Vagina (tissue), 2 donors: ENCODE measurements around the gene ACVRL1. TPM values are rescaled to one million over a fixed set of nuclear protein-coding genes. Genes with fewer than 3 reads are reported as not detected.

Source experiments
- DNase-seq, 2 donors: peaks; one replicate each; pipeline ENCODE4 v3.0.0-alpha.2; 2017; ENCODE audit errors: extremely low spot score in 2 of 2
- H3K27ac ChIP-seq: fragments of 200-600 bp; sonication (generic); one replicate; pipeline ENCODE4 v1.5.1; 2019
- H3K27me3 ChIP-seq: fragments of 200-600 bp; sonication (generic); one replicate; pipeline ENCODE4 v1.5.1; 2019
- H3K36me3 ChIP-seq, 2 donors: fragments of 200-600 bp; sonication (generic); one replicate each; pipeline ENCODE4 v1.5.1; 2017 to 2019
- H3K4me1 ChIP-seq: fragments of 200-600 bp; sonication (generic); one replicate; pipeline ENCODE4 v1.5.1; 2019
- H3K4me3 ChIP-seq, 2 donors: fragments of 200-600 bp; sonication (generic); 1 replicate in 1 of 2; 2 replicates in 1 of 2; pipeline ENCODE4 v1.5.1; 2016 to 2019
- H3K9me3 ChIP-seq: fragments of 200-600 bp; sonication (generic); one replicate; pipeline ENCODE4 v1.5.1; 2019
- POLR2A ChIP-seq, 2 donors: fragments of 450-650 bp; IDR thresholded peaks; one replicate each; pipeline ENCODE4 v1.6.1; 2017; ENCODE audit warnings: antibody characterized with exemption in 2 of 2, mild to moderate bottlenecking in 2 of 2, moderate library complexity in 2 of 2
- POLR2AphosphoS5 ChIP-seq, 2 donors: sonication (generic); formaldehyde crosslinking; IDR thresholded peaks; one replicate each; pipeline ENCODE4 v1.9.0; 2017; ENCODE audit warnings: antibody characterized with exemption in 2 of 2, mild to moderate bottlenecking in 2 of 2, low read depth in 1 of 2; ENCODE audit not compliant: insufficient read depth in 1 of 2
- intact Hi-C: fragments of 100-400 bp; cut with DNase I; formaldehyde crosslinking; loops from one replicate; pipeline ENCODE4 v1.15.1; 2023
- total RNA-seq: library from RNA; depleted of rRNA; stranded (reverse); fragments of >200 nt; gene quantifications from one replicate; pipeline ENCODE4 v1.2.3, GENCODE V29; 2016
- TF ChIP-seq, protein P1 (sequence below), 3 experiments: fragments of 450-650 bp in 2 of 3; fragments of 200-600 bp in 1 of 3; sonication (generic) in 1 of 3; IDR thresholded peaks; one replicate each; pipeline ENCODE4 v1.5.1; 2017 to 2019; ENCODE audit warnings: antibody characterized with exemption in 3 of 3, mild to moderate bottlenecking in 2 of 3, moderate library complexity in 2 of 3

Gene ACVRL1
- total RNA-seq, 1 donor from 2014 or later: 115 TPM

GRCh38 chr12:51863933-51864832 lies 43.1 kb upstream of the ACVRL1 start:
- H3K4me3 ChIP-seq: peak overlapping the region; percentile 34 to 37
- H3K36me3 ChIP-seq: no peaks in the 10 kb centered on the region
- H3K9me3 ChIP-seq: no peaks in the 10 kb centered on the region
- H3K27ac ChIP-seq: peak overlapping the region; percentile 2
- no peak for DNase-seq
- H3K27me3 ChIP-seq: no peaks in the 10 kb centered on the region
- H3K4me1 ChIP-seq: peaks cover 31% of the 10 kb centered on the region
- no peak for TF ChIP-seq POLR2A (IDR thresholded peaks at IDR 0.05)
- peak in 1 of 2 donors; percentile 25 for TF ChIP-seq POLR2AphosphoS5 (IDR thresholded peaks at IDR 0.05; ENCODE audit: insufficient read depth in 1 of 2, low read depth in 1 of 2)
- intact Hi-C loops: no loop called here

- TF ChIP-seq POLR2A (IDR thresholded peaks at IDR 0.05) (no peak), POLR2AphosphoS5 (IDR thresholded peaks at IDR 0.05; ENCODE audit: insufficient read depth in 1 of 2, low read depth in 1 of 2) (no peak)
- TF ChIP-seq, protein P1, sequence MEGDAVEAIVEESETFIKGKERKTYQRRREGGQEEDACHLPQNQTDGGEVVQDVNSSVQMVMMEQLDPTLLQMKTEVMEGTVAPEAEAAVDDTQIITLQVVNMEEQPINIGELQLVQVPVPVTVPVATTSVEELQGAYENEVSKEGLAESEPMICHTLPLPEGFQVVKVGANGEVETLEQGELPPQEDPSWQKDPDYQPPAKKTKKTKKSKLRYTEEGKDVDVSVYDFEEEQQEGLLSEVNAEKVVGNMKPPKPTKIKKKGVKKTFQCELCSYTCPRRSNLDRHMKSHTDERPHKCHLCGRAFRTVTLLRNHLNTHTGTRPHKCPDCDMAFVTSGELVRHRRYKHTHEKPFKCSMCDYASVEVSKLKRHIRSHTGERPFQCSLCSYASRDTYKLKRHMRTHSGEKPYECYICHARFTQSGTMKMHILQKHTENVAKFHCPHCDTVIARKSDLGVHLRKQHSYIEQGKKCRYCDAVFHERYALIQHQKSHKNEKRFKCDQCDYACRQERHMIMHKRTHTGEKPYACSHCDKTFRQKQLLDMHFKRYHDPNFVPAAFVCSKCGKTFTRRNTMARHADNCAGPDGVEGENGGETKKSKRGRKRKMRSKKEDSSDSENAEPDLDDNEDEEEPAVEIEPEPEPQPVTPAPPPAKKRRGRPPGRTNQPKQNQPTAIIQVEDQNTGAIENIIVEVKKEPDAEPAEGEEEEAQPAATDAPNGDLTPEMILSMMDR (IDR thresholded peaks at IDR 0.05): no peak
- H3K27ac ChIP-seq: peak overlapping the region; percentile 2
- DNase-seq: no peak
- no peak overlapping the region for H3K4me3 ChIP-seq
- no peaks in the 10 kb centered on the region for H3K36me3 ChIP-seq
- no peaks in the 10 kb centered on the region for H3K9me3 ChIP-seq
- H3K27me3 ChIP-seq: no peaks in the 10 kb centered on the region
- H3K4me1 ChIP-seq: peaks cover 40% of the 10 kb centered on the region
- intact Hi-C loops: no loop called here
Measured at GRCh38 chr12:51864833-51865670, 42.3 kb upstream of the ACVRL1 start.

GRCh38 chr12:51865757-51866270 lies 41.5 kb upstream of the ACVRL1 start:
- no peaks in the 10 kb centered on the region for H3K36me3 ChIP-seq
- TF ChIP-seq POLR2A (IDR thresholded peaks at IDR 0.05) (no peak), POLR2AphosphoS5 (IDR thresholded peaks at IDR 0.05; ENCODE audit: insufficient read depth in 1 of 2, low read depth in 1 of 2) (no peak)
- TF ChIP-seq, protein P1 (IDR thresholded peaks at IDR 0.05): no peak
- H3K27me3 ChIP-seq: no peaks in the 10 kb centered on the region
- H3K9me3 ChIP-seq: no peaks in the 10 kb centered on the region
- H3K27ac ChIP-seq: no peak overlapping the region
- peaks cover 42% of the 10 kb centered on the region for H3K4me1 ChIP-seq
- intact Hi-C loops: no loop called here
- DNase-seq: no peak
- no peak overlapping the region for H3K4me3 ChIP-seq

DNA sequence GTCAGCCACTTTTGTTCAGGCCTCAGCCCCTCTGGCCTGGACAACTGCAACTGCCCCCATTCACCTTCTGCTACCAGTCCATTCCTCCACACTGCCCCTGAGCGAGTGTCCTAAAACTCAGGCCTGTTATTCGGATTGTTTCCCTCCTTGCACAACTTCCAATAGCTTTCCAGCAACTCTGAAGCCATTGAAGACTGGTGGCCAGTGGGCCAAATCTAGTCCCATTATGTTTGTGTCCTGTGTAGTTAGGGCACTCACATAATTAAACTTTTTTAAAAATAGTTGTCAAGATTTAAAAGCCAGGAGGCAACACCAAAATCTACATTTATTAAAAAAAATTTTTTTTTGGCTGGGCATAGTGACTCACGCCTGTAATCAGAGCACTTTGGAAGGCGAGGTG lies 41.0 kb upstream of the ACVRL1 start:
- Histone ChIP-seq H3K9me3 (no peaks in the 10 kb centered on the region), H3K27ac (no peak overlapping the region), H3K4me1 (peaks cover 42% of the 10 kb centered on the region), H3K4me3 (no peak overlapping the region), H3K36me3 (no peaks in the 10 kb centered on the region), H3K27me3 (no peaks in the 10 kb centered on the region)
- intact Hi-C loops: no loop called here
- TF ChIP-seq POLR2A (IDR thresholded peaks at IDR 0.05) (no peak), POLR2AphosphoS5 (IDR thresholded peaks at IDR 0.05; ENCODE audit: insufficient read depth in 1 of 2, low read depth in 1 of 2) (no peak)
- TF ChIP-seq, protein P1 (IDR thresholded peaks at IDR 0.05): no peak
- no peak for DNase-seq

DNA sequence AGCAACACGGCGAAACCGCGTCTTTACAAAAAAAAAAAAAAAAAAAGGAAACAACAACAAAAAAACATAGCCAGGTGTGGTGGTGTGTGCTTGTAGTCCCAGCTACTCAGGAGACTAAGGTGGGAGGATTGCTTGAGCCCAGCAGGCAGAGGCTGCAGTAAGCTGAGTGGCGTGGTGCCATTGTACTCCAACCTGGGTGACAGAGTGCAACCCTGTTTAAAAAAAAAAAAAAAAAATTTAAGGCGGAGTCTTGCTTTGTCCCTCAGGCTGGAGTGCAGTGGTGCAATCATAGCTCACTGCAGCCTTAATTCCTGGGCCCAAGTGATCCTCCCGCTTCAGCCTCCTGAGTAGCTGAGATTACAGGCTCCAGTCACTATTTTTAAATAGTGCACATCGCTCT lies 40.5 kb upstream of the ACVRL1 start:
- H3K4me1 ChIP-seq: peaks cover 42% of the 10 kb centered on the region
- H3K9me3 ChIP-seq: no peaks in the 10 kb centered on the region
- H3K27ac ChIP-seq: no peak overlapping the region
- no peak overlapping the region for H3K4me3 ChIP-seq
- no peak for DNase-seq
- H3K27me3 ChIP-seq: no peaks in the 10 kb centered on the region
- intact Hi-C loops: no loop called here
- TF ChIP-seq, protein P1 (IDR thresholded peaks at IDR 0.05): no peak
- no peak for TF ChIP-seq POLR2A (IDR thresholded peaks at IDR 0.05)
- TF ChIP-seq POLR2AphosphoS5 (IDR thresholded peaks at IDR 0.05; ENCODE audit: insufficient read depth in 1 of 2, low read depth in 1 of 2): no peak
- no peaks in the 10 kb centered on the region for H3K36me3 ChIP-seq
